Smooth muscle cell (in vitro differentiated cells): ENCODE measurements around the gene AK4. TPM values are rescaled to one million over a fixed set of nuclear protein-coding genes. Genes with fewer than 3 reads are reported as not detected.

ENCODE experiments used
- DNase-seq: peaks from one replicate; lab custom pipeline; 2025; ENCODE audit not compliant: unreplicated experiment; lab: John Stamatoyannopoulos, UW
- H2AFZ ChIP-seq: fragments of 200-600 bp; sonication (generic); 2 replicates; pipeline ENCODE4 v1.6.0; 2016; ENCODE audit warnings: antibody characterized with exemption, low read depth, mild to moderate bottlenecking
- H3F3A ChIP-seq: fragments of 200-600 bp; sonication (generic); 2 replicates; pipeline ENCODE4 v1.6.0; 2017; ENCODE audit warnings: antibody characterized with exemption, low read depth
- H3K27ac ChIP-seq: fragments of 200-600 bp; sonication (generic); 2 replicates; pipeline ENCODE4 v1.5.1; 2016; ENCODE audit warnings: low read depth, mild to moderate bottlenecking
- H3K27me3 ChIP-seq: fragments of 200-600 bp; sonication (generic); 2 replicates; pipeline ENCODE4 v1.6.1; 2016; ENCODE audit warnings: low read depth, mild to moderate bottlenecking
- H3K36me3 ChIP-seq: fragments of 200-600 bp; sonication (generic); 2 replicates; pipeline ENCODE4 v1.5.1; 2016; ENCODE audit warnings: low read depth
- H3K4me1 ChIP-seq: fragments of 200-600 bp; sonication (generic); 2 replicates; pipeline ENCODE4 v1.5.1; 2016; ENCODE audit warnings: low read depth
- H3K4me2 ChIP-seq: fragments of 200-600 bp; sonication (generic); 2 replicates; pipeline ENCODE4 v1.6.0; 2016; ENCODE audit warnings: mild to moderate bottlenecking
- H3K4me3 ChIP-seq: fragments of 200-600 bp; sonication (generic); 2 replicates; pipeline ENCODE4 v1.5.1; 2016; ENCODE audit warnings: mild to moderate bottlenecking
- H3K79me2 ChIP-seq: fragments of 200-600 bp; sonication (generic); 2 replicates; pipeline ENCODE4 v1.6.0; 2016; ENCODE audit warnings: low read depth, mild to moderate bottlenecking
- H3K9ac ChIP-seq: fragments of 200-600 bp; sonication (generic); 2 replicates; pipeline ENCODE4 v1.6.0; 2016; ENCODE audit warnings: low read depth
- H3K9me3 ChIP-seq: fragments of 200-600 bp; sonication (generic); replicated peaks from 2 replicates; pipeline ENCODE4 v1.5.1; 2016; ENCODE audit warnings: low read depth
- H4K20me1 ChIP-seq: fragments of 200-600 bp; sonication (generic); 2 replicates; pipeline ENCODE4 v1.6.0; 2016; ENCODE audit warnings: low read depth
- CTCF ChIP-seq: fragments of 200-600 bp; sonication (generic); IDR thresholded peaks from 2 replicates; pipeline ENCODE4 v1.5.1; 2017; ENCODE audit warnings: borderline replicate concordance, mild to moderate bottlenecking, antibody characterized with exemption; ENCODE audit not compliant: insufficient read depth, poor library complexity, severe bottlenecking
- WGBS: methylation state at CpG from one replicate; pipeline ENCODE4 v1.1.7; 2016; ENCODE audit warnings: low lambda C conversion rate; 5-methylcytosine and 5-hydroxymethylcytosine counted together
- polyA plus RNA-seq: library from polyadenylated mRNA; unstranded; fragments of >200 nt; fragmentation: Nextera tagmentation; extraction: Ambion mirVana; gene quantifications from 2 replicates; pipeline ENCODE4 v1.2.1, GENCODE V29; 2016
- total RNA-seq: library from RNA; depleted of rRNA; stranded (reverse); fragments of >200 nt; gene quantifications from 2 replicates; pipeline ENCODE4 v1.2.3, GENCODE V29; 2014

Gene AK4
- total and polyA plus RNA-seq, 2 experiments from 2014 or later, result 52.9 to 61.4 TPM

GRCh38 chr1:65198096-65198495, 50.1 kb downstream of the AK4 start:
- no peaks in the 10 kb centered on the region for H3K79me2 ChIP-seq

GRCh38 chr1:65200411-65200810, 52.4 kb downstream of the AK4 start:
- DNase-seq, result no peak
- no peak for TF ChIP-seq CTCF
- H4K20me1 ChIP-seq, result peaks cover 100% of the 10 kb centered on the region
- no peak overlapping the region for H3K4me2 ChIP-seq
- no peak overlapping the region for H2AFZ ChIP-seq
- no peaks in the 10 kb centered on the region for H3K4me1 ChIP-seq
- no peak overlapping the region for H3K4me3 ChIP-seq
- H3K36me3 ChIP-seq, result no peaks in the 10 kb centered on the region
- no peaks in the 10 kb centered on the region for H3K9me3 ChIP-seq
- H3K9ac ChIP-seq, result no peak overlapping the region
- 96% methylated on average over 2 of the region's 2 CpGs for WGBS
- H3F3A ChIP-seq, result no peaks in the 10 kb centered on the region
- H3K27me3 ChIP-seq, result no peaks in the 10 kb centered on the region
- no peak overlapping the region for H3K27ac ChIP-seq
- H3K79me2 ChIP-seq, result no peaks in the 10 kb centered on the region

More at GRCh38 chr1:65198096-65198495, 50.1 kb downstream of the AK4 start:
- peaks cover 100% of the 10 kb centered on the region for H4K20me1 ChIP-seq
- no peaks in the 10 kb centered on the region for H3F3A ChIP-seq
- no peak for DNase-seq
- no peak overlapping the region for H3K9ac ChIP-seq
- no peak overlapping the region for H2AFZ ChIP-seq
- H3K4me1 ChIP-seq, result no peaks in the 10 kb centered on the region
- no peak overlapping the region for H3K4me2 ChIP-seq
- H3K4me3 ChIP-seq, result no peak overlapping the region
- 52% methylated on average over 1 of the region's 1 CpG for WGBS
- H3K27me3 ChIP-seq, result no peaks in the 10 kb centered on the region
- no peak overlapping the region for H3K27ac ChIP-seq
- no peaks in the 10 kb centered on the region for H3K36me3 ChIP-seq
- no peak for TF ChIP-seq CTCF
- no peaks in the 10 kb centered on the region for H3K9me3 ChIP-seq

GRCh38 chr1:65206836-65207235, 58.8 kb downstream of the AK4 start:
- no peaks in the 10 kb centered on the region for H3K36me3 ChIP-seq
- no peaks in the 10 kb centered on the region for H3K9me3 ChIP-seq
- no peak overlapping the region for H3K4me2 ChIP-seq
- no peaks in the 10 kb centered on the region for H3K79me2 ChIP-seq
- no peaks in the 10 kb centered on the region for H3K27me3 ChIP-seq
- no peak overlapping the region for H3K4me3 ChIP-seq
- H3F3A ChIP-seq, result no peaks in the 10 kb centered on the region
- H2AFZ ChIP-seq, result no peak overlapping the region
- peaks cover 100% of the 10 kb centered on the region for H4K20me1 ChIP-seq
- no peak overlapping the region for H3K9ac ChIP-seq
- no peak overlapping the region for H3K27ac ChIP-seq
- no peaks in the 10 kb centered on the region for H3K4me1 ChIP-seq
- DNase-seq, result no peak
- WGBS, result 92% methylated on average over 2 of the region's 2 CpGs
- TF ChIP-seq CTCF, result no peak

GRCh38 chr1:65207317-65207716, 59.3 kb downstream of the AK4 start:
- no peaks in the 10 kb centered on the region for H3K79me2 ChIP-seq
- no peaks in the 10 kb centered on the region for H3K9me3 ChIP-seq
- no peaks in the 10 kb centered on the region for H3F3A ChIP-seq
- H3K4me2 ChIP-seq, result no peak overlapping the region
- no peak overlapping the region for H3K9ac ChIP-seq
- no peak overlapping the region for H3K4me3 ChIP-seq
- no peaks in the 10 kb centered on the region for H3K27me3 ChIP-seq
- no peak overlapping the region for H2AFZ ChIP-seq
- H4K20me1 ChIP-seq, result peaks cover 100% of the 10 kb centered on the region
- H3K4me1 ChIP-seq, result no peaks in the 10 kb centered on the region
- no peak overlapping the region for H3K27ac ChIP-seq
- no peaks in the 10 kb centered on the region for H3K36me3 ChIP-seq
- WGBS, result 87% methylated on average over 4 of the region's 4 CpGs
- DNase-seq, result no peak
- TF ChIP-seq CTCF, result no peak
